Endothelial cell (in vitro differentiated cells): ENCODE measurements around the gene TPO. TPM values are rescaled to one million over a fixed set of nuclear protein-coding genes. Genes with fewer than 3 reads are reported as not detected.
"Not testable (repeated sequence)": the region's sequence is repeated elsewhere in the genome, so short reads cannot be mapped to it uniquely, and the experiment has no call there.

Source experiments
- DNase-seq: peaks from one replicate; pipeline ENCODE4 v3.0.0; 2021; ENCODE audit warnings: low spot score
- H3K27ac Mint-ChIP-seq: one replicate; pipeline ENCODE4 v1.8.0; 2021; ENCODE audit warnings: mixed read lengths, inconsistent platforms; ENCODE audit not compliant: unreplicated experiment
- H3K27me3 Mint-ChIP-seq: one replicate; pipeline ENCODE4 v1.8.0; 2021; ENCODE audit warnings: mild to moderate bottlenecking, moderate library complexity, mixed read lengths, inconsistent platforms; ENCODE audit not compliant: unreplicated experiment
- H3K36me3 Mint-ChIP-seq: one replicate; pipeline ENCODE4 v1.8.0; 2021; ENCODE audit warnings: mild to moderate bottlenecking, low read depth, mixed read lengths, inconsistent platforms; ENCODE audit not compliant: unreplicated experiment
- H3K4me1 Mint-ChIP-seq: one replicate; pipeline ENCODE4 v1.8.0; 2021; ENCODE audit warnings: mild to moderate bottlenecking, mixed read lengths, inconsistent platforms; ENCODE audit not compliant: unreplicated experiment
- H3K4me3 Mint-ChIP-seq: one replicate; pipeline ENCODE4 v1.8.0; 2021; ENCODE audit warnings: mild to moderate bottlenecking, mixed read lengths, inconsistent platforms; ENCODE audit not compliant: unreplicated experiment
- H3K9me3 Mint-ChIP-seq: one replicate; pipeline ENCODE4 v1.8.0; 2021; ENCODE audit warnings: mixed read lengths, inconsistent platforms; ENCODE audit not compliant: unreplicated experiment
- total RNA-seq: library from RNA; stranded (reverse); fragmentation: NEBNext Ultra II Directional; extraction: Animal tissue kit (Norgen Biotek cat#: 25700); gene quantifications from one replicate; pipeline ENCODE4 v1.2.1, GENCODE V29; 2021; ENCODE audit not compliant: unreplicated experiment
- TF ChIP-seq, protein P1 (sequence below): fragments of 200-600 bp; sonication (generic); IDR thresholded peaks from one replicate; pipeline ENCODE4 v1.5.0; 2021; ENCODE audit warnings: antibody characterized with exemption; ENCODE audit not compliant: unreplicated experiment

The TPO gene
- total RNA-seq, 1 donor from 2014 or later: 0.41 TPM

DNA sequence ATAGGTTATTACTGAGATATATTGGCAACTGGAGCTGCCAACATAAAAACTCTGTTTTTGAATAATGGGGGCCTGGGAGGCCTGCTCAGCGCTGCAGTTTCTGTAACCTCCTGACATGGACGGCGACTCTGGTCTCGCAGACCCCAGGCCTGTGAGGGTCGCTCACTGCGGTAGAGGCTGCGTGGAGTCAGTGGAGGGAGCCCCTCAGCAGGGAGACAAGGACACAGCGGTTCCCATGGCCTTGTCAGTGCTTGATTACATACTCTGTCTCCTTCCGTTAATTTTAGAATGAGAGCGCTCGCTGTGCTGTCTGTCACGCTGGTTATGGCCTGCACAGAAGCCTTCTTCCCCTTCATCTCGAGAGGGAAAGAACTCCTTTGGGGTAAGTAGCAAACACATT, 858 bp downstream of the TPO start:
- DNase-seq: no peak
- peaks cover 7% of the 10 kb centered on the region for H3K27me3 Mint-ChIP-seq
- no peaks in the 10 kb centered on the region for H3K4me1 Mint-ChIP-seq
- H3K36me3 Mint-ChIP-seq: no peaks in the 10 kb centered on the region
- TF ChIP-seq, protein P1, sequence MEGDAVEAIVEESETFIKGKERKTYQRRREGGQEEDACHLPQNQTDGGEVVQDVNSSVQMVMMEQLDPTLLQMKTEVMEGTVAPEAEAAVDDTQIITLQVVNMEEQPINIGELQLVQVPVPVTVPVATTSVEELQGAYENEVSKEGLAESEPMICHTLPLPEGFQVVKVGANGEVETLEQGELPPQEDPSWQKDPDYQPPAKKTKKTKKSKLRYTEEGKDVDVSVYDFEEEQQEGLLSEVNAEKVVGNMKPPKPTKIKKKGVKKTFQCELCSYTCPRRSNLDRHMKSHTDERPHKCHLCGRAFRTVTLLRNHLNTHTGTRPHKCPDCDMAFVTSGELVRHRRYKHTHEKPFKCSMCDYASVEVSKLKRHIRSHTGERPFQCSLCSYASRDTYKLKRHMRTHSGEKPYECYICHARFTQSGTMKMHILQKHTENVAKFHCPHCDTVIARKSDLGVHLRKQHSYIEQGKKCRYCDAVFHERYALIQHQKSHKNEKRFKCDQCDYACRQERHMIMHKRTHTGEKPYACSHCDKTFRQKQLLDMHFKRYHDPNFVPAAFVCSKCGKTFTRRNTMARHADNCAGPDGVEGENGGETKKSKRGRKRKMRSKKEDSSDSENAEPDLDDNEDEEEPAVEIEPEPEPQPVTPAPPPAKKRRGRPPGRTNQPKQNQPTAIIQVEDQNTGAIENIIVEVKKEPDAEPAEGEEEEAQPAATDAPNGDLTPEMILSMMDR: no peak
- no peaks in the 10 kb centered on the region for H3K9me3 Mint-ChIP-seq
- no peak overlapping the region for H3K4me3 Mint-ChIP-seq
- H3K27ac Mint-ChIP-seq: no peak overlapping the region

DNA sequence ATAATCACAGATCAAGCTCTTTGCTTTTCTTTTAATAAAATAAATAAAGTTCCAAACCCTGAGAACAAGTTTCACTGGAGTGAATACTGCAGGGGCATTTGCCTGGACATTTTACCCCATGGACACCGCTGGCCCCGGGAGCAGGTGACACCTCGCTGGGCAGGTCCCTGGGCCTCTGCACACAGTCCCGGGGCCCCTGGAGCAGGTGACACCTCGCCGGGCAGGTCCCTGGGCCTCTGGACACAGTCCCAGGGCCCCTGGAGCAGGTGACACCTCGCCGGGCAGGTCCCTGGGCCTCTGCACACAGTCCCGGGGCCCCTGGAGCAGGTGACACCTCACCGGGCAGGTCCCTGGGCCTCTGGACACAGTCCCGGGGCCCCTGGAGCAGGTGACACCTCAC, 1.6 kb downstream of the TPO start:
- not testable (repeated sequence) for DNase-seq, H3K36me3 Mint-ChIP-seq

GRCh38 chr2:1415501-1415900, 2.2 kb downstream of the TPO start:
- no peaks in the 10 kb centered on the region for H3K36me3 Mint-ChIP-seq
- H3K9me3 Mint-ChIP-seq: no peaks in the 10 kb centered on the region
- H3K4me1 Mint-ChIP-seq: peaks cover 3% of the 10 kb centered on the region
- no peak overlapping the region for H3K27ac Mint-ChIP-seq
- DNase-seq: no peak
- no peak overlapping the region for H3K4me3 Mint-ChIP-seq
- H3K27me3 Mint-ChIP-seq: peaks cover 7% of the 10 kb centered on the region
- TF ChIP-seq, protein P1: no peak

More for the DNA sequence above, 1.6 kb downstream of the TPO start:
- not testable (repeated sequence) for H3K4me3 Mint-ChIP-seq, H3K4me1 Mint-ChIP-seq, H3K27ac Mint-ChIP-seq, H3K9me3 Mint-ChIP-seq, H3K27me3 Mint-ChIP-seq

- Mint-ChIP-seq H3K4me1 (peaks cover 3% of the 10 kb centered on the region), H3K4me3 (no peak overlapping the region), H3K27me3 (no peaks in the 10 kb centered on the region), H3K9me3 (no peaks in the 10 kb centered on the region), H3K36me3 (no peaks in the 10 kb centered on the region), H3K27ac (no peak overlapping the region)
- TF ChIP-seq, protein P1: no peak
- no peak for DNase-seq
Measured at GRCh38 chr2:1418566-1418965, 5.3 kb downstream of the TPO start.

DNA sequence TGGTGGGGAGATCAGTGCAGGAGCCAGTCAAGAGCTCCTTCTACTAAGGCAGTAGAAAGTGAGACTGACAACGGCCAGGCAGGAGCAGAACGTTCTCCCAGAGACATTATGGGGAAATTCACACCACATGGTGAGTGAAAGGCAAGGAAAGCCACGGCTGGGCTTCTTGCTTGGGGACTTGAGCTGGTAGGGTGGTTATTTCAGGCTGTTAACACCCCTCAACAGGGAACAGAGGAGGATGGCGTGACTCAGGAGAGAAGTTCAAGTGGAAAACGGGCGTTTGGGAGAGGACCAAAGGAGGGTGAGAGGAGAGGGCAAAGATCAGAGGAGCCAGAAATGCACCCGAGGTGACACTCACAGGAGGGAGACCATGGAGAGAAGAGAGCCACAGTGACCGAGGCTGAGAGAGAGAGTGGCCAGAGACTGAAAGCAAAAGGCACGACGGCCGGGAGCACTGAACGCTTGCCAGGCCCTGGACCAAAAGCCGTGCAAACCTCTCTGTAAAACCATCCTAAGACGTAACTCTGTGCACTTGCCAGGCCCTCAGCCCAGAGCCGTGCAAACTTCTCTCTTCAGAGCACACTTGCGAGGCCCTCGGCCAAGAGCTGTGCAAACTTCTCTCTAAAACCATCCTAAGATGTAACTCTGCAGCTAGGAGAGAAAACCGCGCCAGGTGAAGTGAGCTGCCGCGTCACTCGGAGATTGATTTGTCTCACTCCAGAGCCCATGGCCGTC, 7.7 kb downstream of the TPO start:
- TF ChIP-seq, protein P1: no peak
- Mint-ChIP-seq H3K36me3 (no peaks in the 10 kb centered on the region), H3K4me3 (no peak overlapping the region), H3K27ac (no peak overlapping the region), H3K27me3 (no peaks in the 10 kb centered on the region), H3K4me1 (peaks cover 3% of the 10 kb centered on the region), H3K9me3 (no peaks in the 10 kb centered on the region)
- DNase-seq: no peak
